Measurements from ENCODE around the gene CA10. TPM values are rescaled to one million over a fixed set of nuclear protein-coding genes. Genes with fewer than 3 reads are reported as not detected.

CA10 gene
- total RNA-seq, 1 experiment from 2014 or later = not detected

- DNase-seq (ENCODE audit: low read depth) = no peak
Measured at GRCh38 chr17:51873302-51873701, 285.2 kb downstream of the CA10 start.

GRCh38 chr17:51869387-51869786 lies 289.1 kb downstream of the CA10 start:
- no peak for DNase-seq (ENCODE audit: low read depth)

GRCh38 chr17:51860954-51861561 lies 297.5 kb downstream of the CA10 start:
- DNase-seq (ENCODE audit: low read depth) = no peak

DNA sequence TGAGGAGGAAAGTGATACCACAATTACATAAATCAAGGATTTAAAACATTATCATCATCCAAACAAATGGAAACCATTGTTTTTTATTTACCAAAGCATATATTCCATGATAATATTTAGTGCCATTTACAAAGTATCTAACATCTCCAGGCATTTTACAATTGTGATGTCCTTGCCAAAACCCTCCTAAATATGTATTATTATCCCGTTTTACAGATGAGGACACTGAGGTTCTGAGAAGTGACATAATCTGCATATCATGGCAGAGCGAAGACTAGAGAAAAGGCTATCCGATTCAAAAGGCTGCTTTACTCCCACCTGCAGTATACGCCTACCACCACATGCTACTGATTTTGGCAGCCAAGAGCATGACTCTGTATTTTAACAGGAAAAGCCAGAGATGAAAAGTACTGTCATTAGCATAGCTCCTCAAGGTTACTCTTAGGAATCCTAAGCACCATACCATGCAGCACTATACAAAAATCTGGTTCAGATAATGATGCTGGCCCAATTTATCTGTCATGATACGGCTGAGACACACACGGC lies 301.4 kb downstream of the CA10 start:
- no peak for DNase-seq (ENCODE audit: low read depth)

DNA sequence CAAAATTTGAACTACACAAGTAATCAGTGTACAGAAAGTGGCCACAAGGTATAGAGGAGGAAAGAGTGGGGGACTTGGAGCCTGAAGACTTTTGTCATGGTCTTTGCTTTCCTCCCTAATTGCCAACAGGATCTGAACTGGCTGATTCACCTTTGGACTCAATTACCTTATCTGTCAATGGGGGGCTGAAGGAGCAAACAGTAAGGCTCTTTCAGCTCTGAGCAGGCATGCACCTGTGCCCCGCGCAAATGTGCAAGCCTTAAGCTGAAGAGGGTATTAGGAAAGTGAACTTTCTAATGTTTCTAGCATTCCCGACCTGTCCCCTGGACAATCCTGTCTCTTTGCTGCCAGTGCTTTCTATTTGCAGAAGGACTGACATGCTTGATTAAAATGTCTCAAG lies 302.7 kb downstream of the CA10 start:
- DNase-seq (ENCODE audit: low read depth) = no peak

DNA sequence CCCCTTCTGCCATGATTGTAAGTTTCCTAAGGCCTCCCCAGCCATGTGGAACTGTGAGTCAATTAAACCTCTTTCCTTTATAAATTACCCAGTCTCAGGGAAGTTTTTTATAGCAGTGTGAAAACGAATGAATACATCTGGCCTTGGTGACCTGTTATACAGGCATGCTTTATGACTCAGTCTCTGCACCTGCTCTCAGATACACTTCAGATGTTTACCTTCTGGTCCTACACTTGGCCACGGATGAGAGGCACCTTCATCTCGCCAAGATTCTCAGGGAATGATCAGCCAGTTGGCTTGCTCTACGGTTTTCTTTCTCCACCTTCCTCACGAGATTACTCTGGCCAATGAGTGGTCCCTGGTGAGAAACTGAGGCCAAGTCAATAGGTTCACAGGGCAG lies 304.7 kb downstream of the CA10 start:
- DNase-seq (ENCODE audit: low read depth) = no peak

GRCh38 chr17:51852603-51853002 lies 305.9 kb downstream of the CA10 start:
- DNase-seq (ENCODE audit: low read depth) = no peak

- DNase-seq (ENCODE audit: low read depth) = no peak
Measured at GRCh38 chr17:51850201-51850600, 308.3 kb downstream of the CA10 start.

- no peak for DNase-seq (ENCODE audit: low read depth)
Measured at GRCh38 chr17:51848451-51848850, 310.1 kb downstream of the CA10 start.

DNA sequence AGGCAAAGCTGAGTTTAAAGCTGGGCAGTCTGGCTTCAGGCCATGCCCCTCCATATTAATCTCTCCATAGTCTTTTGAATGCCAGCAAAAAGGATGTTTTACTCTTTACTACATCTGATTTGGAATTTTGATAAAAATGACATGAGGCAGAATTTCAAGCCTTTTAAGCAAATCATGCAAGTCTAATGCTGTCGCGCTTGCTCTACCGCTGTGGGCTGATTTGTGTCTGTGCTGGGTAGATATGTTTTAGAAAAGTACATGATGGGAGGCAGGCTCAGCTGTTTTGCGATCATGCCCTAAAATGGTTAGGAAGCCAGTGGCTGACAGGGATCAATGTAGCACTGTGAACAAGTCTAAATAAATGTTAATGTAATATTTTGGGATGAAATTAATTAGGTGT lies 311.9 kb downstream of the CA10 start:
- no peak for DNase-seq (ENCODE audit: low read depth)

DNA sequence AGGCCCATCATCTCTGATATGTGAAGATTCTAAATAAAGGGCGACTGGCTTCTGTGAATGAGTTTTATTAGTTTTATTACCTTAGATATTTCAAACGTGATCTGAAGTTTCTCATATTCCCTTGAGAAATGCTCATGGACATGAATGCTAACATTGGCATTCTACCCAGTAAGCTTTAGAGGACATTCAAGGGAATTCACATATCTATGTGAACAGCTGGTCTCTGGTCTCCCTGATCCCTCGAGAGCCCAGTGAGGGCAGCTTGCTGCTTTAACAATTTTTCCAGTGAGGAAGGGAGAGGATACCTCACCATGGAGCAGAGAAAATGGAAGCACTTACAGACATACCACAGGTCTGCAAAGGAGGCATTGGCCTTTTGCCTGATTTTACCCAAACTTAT lies 312.7 kb downstream of the CA10 start:
- DNase-seq (ENCODE audit: low read depth) = no peak

- DNase-seq (ENCODE audit: low read depth) = no peak
Measured at GRCh38 chr17:51842763-51843162, 315.8 kb downstream of the CA10 start.

DNA sequence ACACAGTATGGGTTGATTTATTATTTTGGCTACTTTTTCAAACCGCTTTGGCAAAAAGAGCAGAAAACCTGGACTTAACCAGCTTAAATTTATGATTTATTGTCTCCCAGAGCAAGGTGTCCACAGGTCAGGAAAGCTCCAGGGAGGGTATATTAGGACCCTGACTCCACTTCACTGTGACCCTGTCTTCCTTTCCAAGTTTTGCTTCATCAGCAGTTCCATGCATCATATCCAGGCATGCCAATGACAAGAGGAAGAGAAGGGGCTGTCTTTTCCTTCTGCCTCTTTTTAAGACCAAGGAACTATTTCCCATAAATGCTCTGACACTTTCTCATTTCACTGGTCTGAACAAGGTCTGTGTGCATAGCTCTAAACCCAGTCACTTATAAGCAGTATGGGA lies 316.8 kb downstream of the CA10 start:
- no peak for DNase-seq (ENCODE audit: low read depth)

DNA sequence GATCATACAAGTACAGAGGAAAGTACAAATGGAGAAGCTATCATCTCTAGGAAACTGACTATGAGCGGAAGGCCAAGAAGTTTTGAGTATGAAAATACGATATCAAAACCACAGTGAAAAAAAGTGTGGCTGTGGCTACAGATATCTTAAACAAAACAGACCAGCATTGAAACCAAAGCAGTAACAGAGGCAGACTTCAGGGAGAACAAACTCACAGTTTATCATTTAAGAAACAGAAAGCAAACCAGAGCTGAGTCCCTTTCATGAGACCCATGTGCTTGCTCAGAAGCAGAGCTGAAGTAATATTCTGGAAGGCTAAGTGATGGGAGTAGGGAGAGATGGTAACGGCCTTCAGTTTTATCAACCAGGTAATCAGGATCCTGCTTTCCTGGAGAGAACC lies 317.8 kb downstream of the CA10 start:
- DNase-seq (ENCODE audit: low read depth) = no peak

GRCh38 chr17:51833620-51834019 lies 324.9 kb downstream of the CA10 start:
- DNase-seq (ENCODE audit: low read depth) = no peak

- no peak for DNase-seq (ENCODE audit: low read depth)
Measured at GRCh38 chr17:51833045-51833444, 325.5 kb downstream of the CA10 start.

- DNase-seq (ENCODE audit: low read depth) = no peak
Measured at GRCh38 chr17:51830886-51831285, 327.6 kb downstream of the CA10 start.

- no peak for DNase-seq (ENCODE audit: low read depth)
Measured at GRCh38 chr17:51830451-51830850, 328.1 kb downstream of the CA10 start.

DNA sequence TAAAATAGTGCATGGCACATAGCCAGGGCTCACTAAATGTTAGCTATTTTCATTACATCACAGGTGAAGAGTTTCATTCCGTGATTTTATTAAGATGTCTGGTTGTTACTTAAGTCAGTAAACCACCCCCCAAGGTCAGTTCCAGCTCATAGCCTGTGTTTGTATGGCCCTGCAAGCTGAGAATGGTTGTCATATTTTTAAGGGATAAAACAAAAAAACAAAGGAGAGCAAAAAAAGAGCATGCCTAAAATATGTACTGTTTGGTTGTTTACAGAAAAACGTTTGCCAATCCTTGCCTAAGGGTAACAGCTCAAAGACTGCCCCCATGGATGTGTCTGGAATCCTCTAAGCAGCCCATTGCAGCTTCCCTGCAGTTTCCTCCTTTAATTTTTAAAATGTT lies 329.6 kb downstream of the CA10 start:
- DNase-seq (ENCODE audit: low read depth) = no peak

GRCh38 chr17:51827140-51827539 lies 331.4 kb downstream of the CA10 start:
- no peak for DNase-seq (ENCODE audit: low read depth)

GRCh38 chr17:51820766-51821165 lies 337.7 kb downstream of the CA10 start:
- no peak for DNase-seq (ENCODE audit: low read depth)

DNA sequence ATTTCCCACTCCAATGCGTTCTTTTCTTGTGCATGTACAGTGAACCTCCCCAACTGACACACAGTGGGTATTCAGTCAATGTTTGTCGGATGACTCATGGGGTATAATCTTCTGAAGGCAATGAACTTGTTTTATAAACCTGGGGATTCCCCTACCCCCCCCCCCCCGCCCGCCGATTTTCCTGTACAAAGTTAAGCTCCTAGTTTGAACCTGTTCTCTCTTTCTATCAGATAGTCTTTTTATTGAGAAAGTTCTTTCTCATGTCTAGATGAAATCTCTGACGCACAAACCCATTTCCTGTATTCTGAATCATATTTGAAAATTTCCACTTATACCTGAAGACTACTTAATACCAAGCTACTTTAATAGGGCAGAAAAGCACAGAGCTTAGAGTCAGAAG lies 338.3 kb downstream of the CA10 start:
- DNase-seq (ENCODE audit: low read depth) = no peak

- no peak for DNase-seq (ENCODE audit: low read depth)
Measured at GRCh38 chr17:51819341-51820219, 338.9 kb downstream of the CA10 start.

All from Daoy (cell line).